ENCODE measurements around the gene USB1. TPM values are rescaled to one million over a fixed set of nuclear protein-coding genes. Genes with fewer than 3 reads are reported as not detected.

Gene USB1
- total RNA-seq, 1 experiment from 2014 or later = 73.1 TPM

DNA sequence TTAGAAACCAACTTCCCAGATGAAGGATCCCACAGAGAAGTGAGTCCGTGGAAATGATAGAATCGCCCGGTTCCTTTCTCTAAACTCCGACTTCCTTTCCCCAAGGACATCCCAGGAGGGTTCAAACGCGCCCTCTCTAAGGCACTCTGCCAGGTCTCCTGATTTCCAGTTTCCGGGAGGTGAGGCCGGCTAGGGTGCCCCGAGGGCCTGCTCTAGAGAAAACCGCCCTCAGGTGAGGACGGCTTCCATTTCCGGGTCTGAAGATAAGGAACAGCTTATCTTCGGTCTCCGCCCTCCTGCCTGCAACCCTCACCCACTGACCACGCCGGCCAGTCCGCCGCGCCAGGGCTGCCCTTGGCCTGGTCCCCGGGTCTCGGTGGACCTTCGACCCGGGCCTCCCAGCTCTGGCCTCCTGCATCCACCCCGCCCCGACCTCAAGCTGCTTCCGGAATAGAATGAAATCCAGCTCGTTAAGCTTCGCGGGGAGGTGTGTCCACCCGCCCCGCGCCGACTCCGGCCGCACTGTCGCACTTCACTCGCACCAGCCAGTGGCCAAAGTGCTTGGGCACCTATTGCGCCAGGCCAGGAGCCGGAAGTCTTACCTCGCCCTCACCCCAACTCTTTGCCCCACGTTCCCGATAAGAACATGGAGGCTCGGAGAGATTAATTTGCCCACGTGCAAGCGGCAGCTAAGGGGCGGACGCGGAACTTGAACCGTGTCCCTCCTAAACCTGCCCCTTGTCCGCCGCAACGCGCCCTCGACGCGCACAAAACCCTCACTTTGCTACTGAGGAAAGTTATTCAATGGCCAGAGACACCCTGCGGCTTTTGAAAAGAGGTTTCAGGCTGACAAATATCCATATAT lies 23.5 kb downstream of the USB1 start:
- TF ChIP-seq ZFX (IDR thresholded peaks at IDR 0.05) (peak; percentile 55; the same call in 1 of the 2 replicates), SP1 (IDR thresholded peaks at IDR 0.05; ENCODE audit: low read depth) (peak; percentile 48), ELF1 (IDR thresholded peaks at IDR 0.05; ENCODE audit: borderline replicate concordance, low read depth) (no peak; the same call in 1 of the 2 replicates), CEBPB (IDR thresholded peaks at IDR 0.05; ENCODE audit: low read depth) (no peak; the same call in 1 of the 2 replicates), RAD21 (IDR thresholded peaks at IDR 0.05; ENCODE audit: low read depth) (no peak), POLR2AphosphoS5 (IDR thresholded peaks at IDR 0.05; ENCODE audit: low read depth, low read length) (peak; percentile 75), JUND (IDR thresholded peaks at IDR 0.05) (no peak)
- TF ChIP-seq, protein P1, sequence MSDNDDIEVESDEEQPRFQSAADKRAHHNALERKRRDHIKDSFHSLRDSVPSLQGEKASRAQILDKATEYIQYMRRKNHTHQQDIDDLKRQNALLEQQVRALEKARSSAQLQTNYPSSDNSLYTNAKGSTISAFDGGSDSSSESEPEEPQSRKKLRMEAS (IDR thresholded peaks at IDR 0.05) = peak; percentile 60; the same call in 1 of the 2 replicates
- H3K9me3 ChIP-seq (ENCODE audit: control insufficient read depth in 1 of 2, insufficient read depth in 1 of 2, low read depth in 1 of 2, low read length in 2 of 2) = no peaks in the 10 kb centered on the region
- no peaks in the 10 kb centered on the region for H3K36me3 ChIP-seq (ENCODE audit: control insufficient read depth in 1 of 2, insufficient read depth in 2 of 2, low read length in 2 of 2)
- peak overlapping the region; percentile 73 for H3K9ac ChIP-seq (ENCODE audit: low read length)
- H4K20me1 ChIP-seq (ENCODE audit: insufficient read depth) = no peaks in the 10 kb centered on the region
- H2AFZ ChIP-seq (ENCODE audit: low read depth, low read length, poor library complexity, severe bottlenecking) = peak overlapping the region; percentile 71
- peak overlapping the region; percentile 95 for H3K4me2 ChIP-seq (ENCODE audit: low read length)
- peaks cover 29 to 52% of the 10 kb centered on the region in 2 experiments for H3K4me1 ChIP-seq (ENCODE audit: control insufficient read depth in 1 of 2, insufficient read depth in 2 of 2, low read length in 2 of 2)
- H3K27me3 ChIP-seq (ENCODE audit: insufficient read depth, low read length) = no peaks in the 10 kb centered on the region
- peak overlapping the region; percentile 93 for H3K27ac ChIP-seq (ENCODE audit: low read depth, low read length)
- H3K4me3 ChIP-seq (replicated peaks in 1 of 2; ENCODE audit: low read depth in 1 of 2, low read length in 2 of 2) = peak overlapping the region; percentile 78 to 94
- H3K79me2 ChIP-seq (ENCODE audit: insufficient read depth, low read length) = peaks cover 35% of the 10 kb centered on the region; the same call in 1 of the 2 replicates
- DNase-seq (ENCODE audit: low read depth, low spot score) = peak; percentile 56
- peak; percentile 33 for ATAC-seq
- ChIA-PET CTCF (interaction anchor here (0.6 to 2.8 kb wide), 5 partner anchors 10 to 105 kb away, joined by 3 to 16 read pairs (median 6); partner anchors contain the start of gene CFAP20), RAD21 (ENCODE audit: low non-redundant PET in 1 of 2, low total read pairs in 2 of 2, uncharacterized antibody in 2 of 2, unreplicated experiment in 2 of 2) (interaction anchor here (0.9 to 1.0 kb wide), 3 partner anchors 97 to 105 kb away, joined by 3 read pairs; partner anchors contain the start of gene CFAP20 (in 2 of the 2)), POLR2A (interaction anchor here (0.6 to 2.0 kb wide), 4 partner anchors 10 to 579 kb away, joined by 3 to 13 read pairs (median 4); partner anchors contain the start of gene CFAP20)
- intact Hi-C loops (cut with micrococcal nuclease) = loop anchor here (1.0 to 10.0 kb wide), 7 partner anchors 98 to 733 kb away; partner anchors contain the start of genes CFAP20 and CSNK2A2
- TSS peak; percentile 75 for BruUV-seq (replicated peaks)
- no peaks in the 10 kb centered on the region for H3K9me2 ChIP-seq (ENCODE audit: insufficient read depth)

All from HCT116 (cell line).